GM04503 (cell line): Measurements from ENCODE around the gene SMPX.

Experiments
- DNase-seq: peaks from one replicate; pipeline ENCODE4 v3.0.0-alpha.2; 2012; ENCODE audit warnings: low read depth

SMPX gene

GRCh38 chrX:21656587-21657317, 101.2 kb downstream of the SMPX start:
- DNase-seq: no peak
